Small intestine (tissue), 7 donors: ENCODE data around the gene TCF7L2. TPM values are rescaled to one million over a fixed set of nuclear protein-coding genes. Genes with fewer than 3 reads are reported as not detected.

Source experiments
- DNase-seq, 2 donors: peaks; one replicate each; pipeline versions ENCODE4 v3.0.0 to v3.0.0-alpha.2; 2013
- FAIRE-seq: peaks from 2 replicates; lab custom pipeline; 2012; peaks lifted over from hg19 to GRCh38; lab: Jason Lieb, UNC
- H3K27ac ChIP-seq, 3 donors: one replicate each; pipeline ENCODE4 v1.5.1; 2013; ENCODE audit warnings: low read length in 2 of 3, mild to moderate bottlenecking in 2 of 3, control low read depth in 1 of 3, inconsistent platforms in 1 of 3, low read depth in 1 of 3, moderate library complexity in 1 of 3
- H3K27me3 ChIP-seq, 3 donors: one replicate each; pipeline ENCODE4 v1.6.1; 2013; ENCODE audit warnings: low read length in 3 of 3, inconsistent platforms in 1 of 3; ENCODE audit not compliant: control insufficient read depth in 3 of 3, insufficient read depth in 3 of 3
- H3K36me3 ChIP-seq, 3 donors: one replicate each; pipeline ENCODE4 v1.6.1; 2013; ENCODE audit warnings: low read length in 3 of 3, inconsistent platforms in 1 of 3, low read depth in 1 of 3, mild to moderate bottlenecking in 1 of 3, moderate library complexity in 1 of 3; ENCODE audit not compliant: control insufficient read depth in 3 of 3, insufficient read depth in 2 of 3
- H3K4me1 ChIP-seq, 3 donors: one replicate each; pipeline ENCODE4 v1.6.1; 2013; ENCODE audit warnings: low read length in 2 of 3, inconsistent platforms in 1 of 3, low read depth in 1 of 3, mild to moderate bottlenecking in 1 of 3, moderate library complexity in 1 of 3; ENCODE audit not compliant: control insufficient read depth in 3 of 3, insufficient read depth in 2 of 3
- H3K4me3 ChIP-seq, 3 donors: one replicate each; pipeline ENCODE4 v1.5.1; 2013; ENCODE audit warnings: low read length in 3 of 3, control low read depth in 1 of 3, inconsistent platforms in 1 of 3, low read depth in 1 of 3, mild to moderate bottlenecking in 1 of 3, moderate library complexity in 1 of 3
- H3K9me3 ChIP-seq, 2 donors: one replicate each; pipeline ENCODE4 v1.6.1; 2013; ENCODE audit warnings: low read depth in 1 of 2, low read length in 1 of 2; ENCODE audit not compliant: control insufficient read depth in 2 of 2, insufficient read depth in 1 of 2
- WGBS, 3 donors: extraction: QIAGEN DNeasy Blood & Tissue Kit; methylation state at CpG; one replicate each; pipeline ENCODE4 v1.1.7; 2013; 5-methylcytosine and 5-hydroxymethylcytosine counted together
- polyA plus RNA-seq, 4 donors: library from polyadenylated mRNA; stranded (reverse) in 3 of 4; unstranded in 1 of 4; fragments of 200-250 nt in 3 of 4; fragments of 120-200 nt in 1 of 4; gene quantifications; one replicate each; pipeline versions ENCODE4 v1.2.1 to v1.2.3, GENCODE V29; 2013
- donor health status: healthy with polysubstance abuse.
- donor health status: control.
- donor health status: control.
- donor health status: Bipolar disorder and iron deficiency.
- donor health status: healthy.

The TCF7L2 gene
- polyA plus RNA-seq, 4 donors, result 13.2 to 50.3 (median 18.8) TPM

DNA sequence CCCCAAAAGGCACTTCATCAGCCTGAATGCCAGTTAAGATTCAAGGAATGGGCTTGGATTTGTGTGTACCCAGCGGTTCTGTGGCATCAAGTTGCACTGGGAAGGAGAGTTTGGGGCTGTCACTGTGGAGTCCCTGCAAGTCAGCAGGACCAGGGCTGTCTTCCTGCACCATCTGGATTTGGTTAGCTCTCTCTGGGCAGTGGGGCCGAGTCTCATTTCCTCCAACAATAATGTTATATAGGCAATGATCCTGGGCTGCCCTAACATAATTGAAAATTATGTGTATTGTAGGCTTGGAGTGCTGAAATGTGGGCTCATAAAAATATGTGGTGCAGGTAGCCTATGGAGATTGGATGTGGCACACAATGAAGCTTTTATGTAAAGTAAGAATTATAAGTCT lies 87.2 kb downstream of the TCF7L2 start:
- no peaks in the 10 kb centered on the region for H3K9me3 ChIP-seq
- peaks cover 2 to 7% (median 6%) of the 10 kb centered on the region in 3 donors for H3K4me1 ChIP-seq
- H3K27me3 ChIP-seq, result no peaks in the 10 kb centered on the region
- H3K27ac ChIP-seq, result no peak overlapping the region
- H3K36me3 ChIP-seq, result peaks cover 2 to 23% (median 3%) of the 10 kb centered on the region in 3 donors
- 85 to 98% (median 86%) methylated on average over 2 of the region's 2 CpGs for WGBS, 3 donors
- FAIRE-seq, result no peak
- H3K4me3 ChIP-seq, result no peak overlapping the region
- DNase-seq, result no peak

DNA sequence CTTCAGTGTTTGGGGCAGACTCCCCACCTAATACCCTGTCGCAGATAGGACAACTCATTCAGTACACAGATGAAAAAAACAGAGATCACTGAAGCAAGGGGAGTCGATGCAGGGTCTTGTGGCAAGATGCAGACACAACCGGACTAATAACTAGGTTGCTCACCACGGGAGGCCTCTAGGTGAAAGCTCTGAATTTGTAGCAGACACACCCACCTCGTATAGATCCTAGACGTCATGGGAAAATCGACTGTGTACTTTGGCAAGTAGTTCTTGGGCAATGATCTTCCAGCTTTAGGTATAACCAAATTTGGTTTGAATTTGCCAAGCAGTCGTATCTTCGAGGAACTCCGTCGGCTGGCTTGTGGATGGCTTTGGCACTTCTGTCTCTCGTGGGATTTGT lies 88.1 kb downstream of the TCF7L2 start:
- FAIRE-seq, result no peak
- DNase-seq, result peak in 1 of 2 donors; percentile 28
- Histone ChIP-seq H3K27me3 (no peaks in the 10 kb centered on the region), H3K27ac (no peak overlapping the region), H3K9me3 (no peaks in the 10 kb centered on the region), H3K4me3 (no peak overlapping the region), H3K4me1 (peaks cover 2 to 7% (median 6%) of the 10 kb centered on the region in 3 donors), H3K36me3 (peaks cover 0 to 23% (median 6%) of the 10 kb centered on the region in 3 donors)
- 72 to 84% (median 74%) methylated on average over 12 of the region's 12 CpGs for WGBS, 3 donors

DNA sequence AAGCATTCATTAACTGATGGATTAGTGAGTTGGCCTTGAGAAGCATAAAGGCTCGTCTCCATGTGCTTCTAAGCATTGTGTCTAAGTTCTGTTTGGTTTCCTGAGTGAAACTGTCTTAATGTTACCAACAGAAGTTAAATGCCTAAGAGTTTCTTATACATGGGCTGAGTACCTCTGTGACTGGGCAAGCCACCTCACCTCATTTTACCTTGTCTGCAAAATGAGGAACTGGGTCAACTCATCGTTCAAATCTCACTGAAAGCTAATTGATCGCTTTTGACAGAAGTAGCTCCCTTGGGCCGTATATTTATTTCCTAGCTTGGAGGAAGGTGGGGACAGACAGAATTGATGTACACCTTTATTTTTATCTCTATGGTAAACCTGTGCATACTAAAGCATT lies 88.9 kb downstream of the TCF7L2 start:
- DNase-seq (no peak), FAIRE-seq (no peak)
- Histone ChIP-seq H3K4me3 (no peak overlapping the region), H3K36me3 (peaks cover 0 to 27% (median 7%) of the 10 kb centered on the region in 3 donors), H3K27me3 (no peaks in the 10 kb centered on the region), H3K9me3 (no peaks in the 10 kb centered on the region), H3K27ac (no peak overlapping the region), H3K4me1 (peaks cover 2 to 7% (median 6%) of the 10 kb centered on the region in 3 donors)
- 81 to 89% (median 86%) methylated on average over 4 of the region's 4 CpGs for WGBS, 3 donors

DNA sequence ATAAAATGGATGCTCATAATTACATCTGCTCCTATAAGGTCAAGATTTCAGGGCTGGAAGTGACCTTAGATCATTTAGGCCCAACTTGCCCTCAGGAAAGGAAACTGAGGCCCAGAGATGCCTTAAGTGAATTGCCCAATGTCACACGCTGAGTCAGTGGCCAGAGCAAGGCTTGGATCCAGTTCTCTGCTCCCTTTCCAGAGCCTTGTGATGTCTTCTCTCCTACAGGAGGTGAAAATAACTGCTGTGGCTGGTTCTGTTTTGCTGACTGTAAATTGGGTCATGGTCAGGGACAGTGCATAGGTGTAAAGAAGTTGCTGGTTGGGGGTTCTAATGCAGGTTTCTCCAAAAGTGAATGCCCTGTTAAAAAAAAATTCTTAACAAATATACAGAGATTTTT lies 91.3 kb downstream of the TCF7L2 start:
- DNase-seq (no peak), FAIRE-seq (no peak)
- no peak overlapping the region for H3K27ac ChIP-seq
- no peak overlapping the region for H3K4me3 ChIP-seq
- WGBS, 3 donors, result 85 to 100% (median 93%) methylated on average over 1 of the region's 1 CpG
- H3K9me3 ChIP-seq, result no peaks in the 10 kb centered on the region
- H3K27me3 ChIP-seq, result no peaks in the 10 kb centered on the region
- peaks cover 0 to 37% (median 10%) of the 10 kb centered on the region in 3 donors for H3K36me3 ChIP-seq
- H3K4me1 ChIP-seq, result peaks cover 0 to 7% (median 2%) of the 10 kb centered on the region in 3 donors

DNA sequence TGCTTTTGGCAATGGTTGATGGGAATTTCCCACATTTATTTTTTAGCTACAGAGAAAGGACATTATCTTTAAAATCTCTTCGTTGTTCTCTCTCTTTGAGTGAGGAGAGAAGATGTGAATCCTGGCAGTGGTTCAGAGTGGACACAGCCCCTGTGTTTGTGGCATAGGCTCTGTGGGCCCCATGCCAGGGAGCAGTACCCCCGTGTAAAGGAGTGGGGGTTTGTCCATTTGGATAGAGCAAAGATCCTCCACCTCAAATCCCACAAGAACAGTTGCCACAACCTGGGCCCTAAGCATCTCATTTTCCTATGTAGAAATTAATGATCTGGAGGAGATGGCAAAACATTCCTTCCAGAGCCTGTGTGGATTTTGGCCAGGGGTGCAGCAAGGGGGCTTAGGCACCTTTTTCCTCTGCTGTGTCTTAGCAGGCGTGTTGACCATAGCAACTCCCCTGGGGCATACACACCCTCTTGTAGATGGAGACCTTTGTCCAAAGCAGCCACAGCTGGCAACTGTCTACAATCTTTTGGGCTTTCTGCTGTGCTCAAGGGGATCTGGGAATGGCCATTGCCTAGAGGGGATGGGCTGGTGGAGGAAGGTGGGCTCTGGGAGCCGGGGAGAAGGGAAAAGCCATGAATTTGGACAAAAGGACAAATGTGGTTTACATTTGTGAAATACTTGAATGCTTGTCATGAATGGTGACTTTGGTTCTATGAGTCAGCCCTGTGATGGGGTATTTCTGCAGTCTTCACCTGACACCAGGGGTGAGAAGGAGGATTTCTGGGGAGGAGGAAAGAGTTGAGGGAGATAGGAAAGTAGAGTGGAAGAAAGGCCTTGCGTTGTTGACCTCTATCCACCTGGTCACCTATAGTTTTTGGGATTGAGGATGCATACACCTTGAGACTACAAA lies 92.0 kb downstream of the TCF7L2 start:
- Histone ChIP-seq H3K9me3 (no peaks in the 10 kb centered on the region), H3K36me3 (peaks cover 0 to 36% (median 10%) of the 10 kb centered on the region in 3 donors), H3K4me3 (no peak overlapping the region), H3K4me1 (peaks cover 0 to 6% (median 2%) of the 10 kb centered on the region in 3 donors), H3K27ac (no peak overlapping the region), H3K27me3 (no peaks in the 10 kb centered on the region)
- FAIRE-seq, result no peak
- WGBS, 3 donors, result 74 to 77% (median 74%) methylated on average over 5 of the region's 5 CpGs
- no peak for DNase-seq

DNA sequence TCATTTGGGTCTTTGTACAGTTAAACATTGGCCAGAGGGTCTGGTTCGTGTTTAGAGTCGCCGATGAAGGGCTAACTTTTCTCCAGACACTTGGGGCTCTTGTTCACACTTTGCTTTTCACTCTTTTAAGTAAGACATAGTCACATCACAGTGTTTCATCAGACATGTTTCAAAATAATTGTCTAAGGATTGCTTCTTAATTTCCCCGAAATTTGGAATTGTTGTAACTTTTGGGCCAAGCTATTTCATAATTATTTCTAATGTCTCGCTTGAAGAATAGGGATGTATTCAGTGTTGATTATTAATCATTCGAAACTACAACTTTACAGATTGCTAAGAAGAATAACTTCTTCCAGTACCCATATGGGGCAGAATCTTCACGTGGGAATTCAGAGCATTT lies 92.8 kb downstream of the TCF7L2 start:
- H3K9me3 ChIP-seq, result no peaks in the 10 kb centered on the region
- no peak overlapping the region for H3K27ac ChIP-seq

DNA sequence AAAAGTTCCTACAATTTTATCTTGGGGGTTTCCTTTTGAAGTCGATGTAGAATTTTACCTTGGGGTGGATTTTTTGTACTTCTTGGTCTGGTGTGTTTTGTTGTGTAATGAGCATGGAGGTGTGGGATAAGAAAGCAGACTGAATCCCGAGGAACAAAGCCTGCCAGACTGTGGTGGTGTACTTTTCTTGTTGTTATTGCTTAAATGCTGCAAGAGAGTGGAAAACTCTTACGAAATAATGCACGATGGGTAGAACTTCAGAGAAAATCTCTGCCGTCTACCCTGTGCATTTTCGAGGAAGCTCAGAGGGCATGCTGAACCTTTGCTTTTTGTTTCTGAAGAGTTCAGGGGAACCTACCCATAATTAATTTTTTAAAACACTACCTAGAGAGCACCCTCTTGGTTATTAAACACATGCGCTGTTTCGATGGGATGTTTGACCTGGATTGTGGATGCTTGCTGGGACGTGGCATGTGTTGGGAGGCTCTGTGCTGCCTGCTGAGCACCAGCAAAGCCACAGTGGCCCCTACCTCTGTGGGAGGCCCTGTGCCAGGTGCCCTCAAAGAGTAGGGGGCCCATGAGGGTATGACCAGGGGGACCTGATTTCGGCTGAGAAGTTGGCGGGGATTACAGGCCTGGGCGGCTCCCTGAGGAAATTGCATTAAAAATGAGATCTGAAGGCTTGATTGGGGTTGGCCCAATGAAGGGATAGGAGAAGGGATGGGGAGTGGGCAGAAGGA lies 94.1 kb downstream of the TCF7L2 start:
- WGBS, 3 donors, result 93 to 98% (median 93%) methylated on average over 12 of the region's 12 CpGs
- Histone ChIP-seq H3K36me3 (peaks cover 0 to 33% (median 10%) of the 10 kb centered on the region in 3 donors), H3K27ac (no peak overlapping the region), H3K4me3 (no peak overlapping the region), H3K4me1 (peaks cover 0 to 10% (median 2%) of the 10 kb centered on the region in 3 donors), H3K27me3 (no peaks in the 10 kb centered on the region), H3K9me3 (no peaks in the 10 kb centered on the region)
- FAIRE-seq (no peak), DNase-seq (no peak)

More for the DNA sequence above, 92.8 kb downstream of the TCF7L2 start:
- H3K4me3 ChIP-seq, result no peak overlapping the region
- peaks cover 0 to 5% (median 2%) of the 10 kb centered on the region in 3 donors for H3K4me1 ChIP-seq
- peaks cover 0 to 37% (median 10%) of the 10 kb centered on the region in 3 donors for H3K36me3 ChIP-seq
- 84 to 91% (median 85%) methylated on average over 7 of the region's 7 CpGs for WGBS, 3 donors
- no peaks in the 10 kb centered on the region for H3K27me3 ChIP-seq
- FAIRE-seq (no peak), DNase-seq (no peak)
